NCI-H2029 treated with DMSO at 0.1 percent for 48 hours (cell line): ENCODE results near the gene CTDSP1.

Experiments
- DNase-seq: peaks from one replicate; lab custom pipeline; 2025; lab: John Stamatoyannopoulos, UW

The CTDSP1 gene, protein sequence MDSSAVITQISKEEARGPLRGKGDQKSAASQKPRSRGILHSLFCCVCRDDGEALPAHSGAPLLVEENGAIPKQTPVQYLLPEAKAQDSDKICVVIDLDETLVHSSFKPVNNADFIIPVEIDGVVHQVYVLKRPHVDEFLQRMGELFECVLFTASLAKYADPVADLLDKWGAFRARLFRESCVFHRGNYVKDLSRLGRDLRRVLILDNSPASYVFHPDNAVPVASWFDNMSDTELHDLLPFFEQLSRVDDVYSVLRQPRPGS

GRCh38 chr2:218399391-218400166 is at the start of gene CTDSP1:
Gene CTDSP1, plus strand, starts transcription at chr2:218399868. Its CDS starts 223 bp downstream, at chr2:218400091.
- DNase-seq: peak; percentile 60

GRCh38 chr2:218354045-218354444 is 45.6 kb upstream of the CTDSP1 start:
- no peak for DNase-seq

DNA sequence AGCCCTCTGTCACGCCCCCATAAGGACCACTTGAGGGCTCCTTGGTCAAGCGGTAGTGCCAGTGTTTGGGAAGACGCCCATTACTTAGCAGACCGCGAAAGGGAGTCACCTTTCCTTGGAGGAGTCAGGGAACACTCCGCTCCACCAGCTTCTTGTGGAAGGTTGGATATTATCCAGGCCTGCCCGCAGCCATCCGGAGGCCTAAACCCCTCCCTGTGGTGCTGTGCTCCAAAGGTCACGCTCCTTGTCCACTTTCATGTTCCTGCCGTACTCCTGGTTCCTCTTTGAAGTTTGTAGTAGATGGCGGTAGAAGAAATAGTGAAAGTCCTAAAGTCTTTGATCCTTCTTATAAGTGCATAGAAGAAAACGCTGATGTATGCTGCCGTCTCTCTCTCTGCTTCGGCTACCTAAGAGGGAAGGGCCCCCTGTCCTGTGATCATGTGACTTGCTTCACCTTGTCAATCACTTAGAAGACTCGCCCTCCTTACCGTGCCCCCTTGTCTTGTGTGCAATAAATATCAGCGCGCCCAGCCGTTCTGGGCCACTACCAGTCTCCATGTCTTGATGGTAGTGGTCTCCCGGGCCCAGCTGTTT is 44.7 kb upstream of the CTDSP1 start:
- DNase-seq: no peak

GRCh38 chr2:218357236-218358177 is 42.2 kb upstream of the CTDSP1 start:
- no peak for DNase-seq

- no peak for DNase-seq
These were observed 39.2 kb upstream of the CTDSP1 start for GRCh38 chr2:218360453-218360852.

DNA sequence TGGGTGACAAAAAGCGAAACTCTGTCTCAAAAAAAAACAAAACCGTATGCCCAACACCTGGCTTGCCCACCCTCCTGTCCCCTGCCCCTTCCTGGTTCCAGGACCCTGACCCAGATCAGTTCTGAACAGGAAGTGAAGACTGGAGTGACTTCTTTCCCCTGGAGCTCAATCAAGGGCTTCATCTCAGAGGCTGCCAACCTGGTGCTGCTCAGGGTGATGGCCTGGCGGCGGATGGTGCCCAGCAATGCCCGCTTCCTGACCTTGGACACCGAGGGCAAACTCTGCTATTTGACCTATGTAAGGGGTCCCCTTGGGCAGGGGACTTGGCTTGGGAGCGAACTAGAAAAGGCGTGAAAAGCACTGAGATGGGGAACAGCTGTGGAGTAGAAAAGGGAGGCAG is 37.1 kb upstream of the CTDSP1 start:
- DNase-seq: no peak

DNA sequence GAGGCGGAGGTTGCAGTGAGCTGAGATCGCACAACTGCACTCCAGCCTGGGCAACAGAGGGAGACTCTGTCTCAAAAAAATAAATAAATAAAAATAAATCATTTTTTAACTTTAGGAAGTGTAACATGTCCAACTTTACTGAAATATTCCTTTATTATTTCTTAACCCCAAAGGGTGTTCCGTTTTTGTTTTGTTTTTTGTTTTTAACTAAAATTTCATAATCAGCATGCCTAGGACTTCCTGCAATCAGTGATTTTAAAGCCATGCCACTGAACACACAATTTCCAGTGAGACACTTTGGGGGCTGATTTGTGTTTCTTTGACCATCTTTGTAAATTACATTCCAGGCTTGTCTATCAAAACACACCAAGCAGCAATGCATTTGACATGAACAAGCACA is 35.9 kb upstream of the CTDSP1 start:
- no peak for DNase-seq

DNA sequence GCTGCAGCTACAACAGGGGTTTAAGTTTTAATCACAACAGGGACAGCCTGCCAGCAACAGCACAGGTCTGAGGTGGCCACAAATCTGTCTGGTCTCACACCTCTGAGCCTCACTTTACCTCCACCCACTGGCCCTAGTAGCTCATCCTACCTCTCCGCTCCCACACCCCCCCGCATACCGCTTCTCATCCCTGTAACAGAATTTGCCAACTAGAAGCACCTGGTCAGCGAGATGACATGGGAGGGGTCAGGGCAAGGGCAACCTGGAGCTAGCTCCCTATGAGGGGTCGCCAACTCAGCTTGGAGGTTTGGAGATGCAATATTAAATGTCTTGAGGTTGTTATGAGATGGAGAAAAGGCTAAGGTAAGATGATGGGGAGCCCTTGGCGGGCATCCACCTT is 35.5 kb upstream of the CTDSP1 start:
- DNase-seq: no peak

DNA sequence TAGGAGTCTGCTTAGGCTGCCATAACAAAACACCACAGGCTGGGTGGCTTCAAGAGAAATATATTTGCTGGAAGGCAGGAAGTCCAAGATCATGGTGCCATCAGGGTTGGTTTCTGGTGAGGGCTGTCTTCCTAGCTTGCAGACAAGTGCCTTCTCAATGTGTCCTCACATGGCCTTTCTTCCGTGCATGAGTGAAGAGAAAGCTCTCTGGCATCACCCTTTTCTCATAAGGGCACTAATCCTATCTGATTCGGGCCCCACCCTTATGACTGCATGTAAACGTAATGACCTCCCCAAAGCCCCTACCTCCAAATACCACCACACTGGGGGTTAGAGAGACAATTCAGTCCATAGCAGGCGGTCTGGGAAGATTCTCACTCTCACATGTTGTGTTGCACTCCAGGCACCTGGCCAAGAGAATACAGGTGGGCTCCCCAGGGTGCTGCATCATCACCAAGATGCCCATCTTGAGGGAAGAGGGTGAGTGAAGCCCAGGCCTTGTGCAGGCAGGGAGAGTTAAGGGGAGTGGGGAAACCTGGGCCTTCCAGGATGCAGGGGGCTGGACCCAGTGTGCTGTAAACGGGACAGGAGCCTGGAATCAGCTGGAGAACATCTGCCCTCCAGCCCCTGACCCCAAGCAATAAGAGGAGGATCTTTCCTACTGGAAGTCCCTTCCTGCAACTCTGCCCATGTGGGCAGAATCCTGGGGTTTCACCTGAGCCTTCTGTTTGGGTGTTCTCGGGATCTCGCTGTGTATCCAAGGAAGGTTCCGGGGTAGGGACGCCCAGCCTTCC is 32.9 kb upstream of the CTDSP1 start:
- no peak for DNase-seq

DNA sequence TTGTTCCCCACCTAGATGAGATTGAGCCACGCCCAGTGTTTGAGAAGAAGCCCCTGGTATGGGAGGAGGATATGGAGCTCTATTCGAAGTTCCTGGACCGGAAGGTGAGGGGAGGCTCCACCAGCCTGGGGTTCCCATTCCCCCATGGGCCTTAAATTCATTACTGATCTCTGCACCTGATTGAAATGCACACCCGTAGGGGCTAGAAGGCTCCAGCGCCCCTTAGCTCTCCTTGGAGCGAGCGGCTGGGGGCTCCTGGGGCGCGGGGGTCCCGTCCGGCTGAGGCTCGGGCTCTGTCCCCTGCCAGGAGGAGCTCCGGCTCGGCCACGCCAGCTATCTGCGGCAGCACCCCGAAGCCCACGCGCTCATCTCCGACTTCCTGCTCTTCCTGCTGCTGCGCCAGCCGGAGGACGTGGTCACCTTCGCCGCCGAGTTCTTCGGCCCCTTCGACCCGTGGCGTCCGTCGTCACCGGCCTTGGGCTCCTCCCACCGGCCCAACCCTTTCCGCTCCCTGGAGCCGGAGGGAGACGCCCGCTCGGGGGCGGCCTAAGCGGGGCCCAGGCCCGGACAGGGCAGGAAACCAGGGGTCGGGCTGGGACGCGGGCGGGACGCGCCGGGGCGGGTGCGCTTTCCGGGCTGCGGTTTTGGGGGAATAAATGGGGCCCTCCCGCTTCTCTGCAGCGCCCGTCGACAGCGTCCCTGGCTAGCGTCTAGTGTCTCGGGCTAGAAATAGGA is 32.1 kb upstream of the CTDSP1 start:
- DNase-seq: no peak

DNA sequence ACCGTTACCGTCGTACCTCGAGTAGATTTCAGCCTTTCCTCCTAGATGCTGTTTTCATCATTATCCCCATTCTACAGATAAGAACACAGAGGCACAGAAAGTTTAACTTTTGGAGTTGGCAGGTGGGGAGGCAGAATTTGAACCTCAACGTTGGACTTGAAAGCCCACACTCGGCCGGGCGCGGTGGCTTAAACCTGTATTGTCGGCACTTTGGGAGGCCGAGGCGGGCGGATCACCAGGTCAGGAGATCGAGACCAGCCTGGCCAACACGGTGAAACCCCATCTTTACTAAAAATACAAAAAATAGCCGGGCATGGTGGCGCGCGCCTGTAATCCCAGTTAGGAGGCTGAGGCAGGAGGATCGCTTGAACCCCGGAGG is 31.5 kb upstream of the CTDSP1 start:
- no peak for DNase-seq

DNA sequence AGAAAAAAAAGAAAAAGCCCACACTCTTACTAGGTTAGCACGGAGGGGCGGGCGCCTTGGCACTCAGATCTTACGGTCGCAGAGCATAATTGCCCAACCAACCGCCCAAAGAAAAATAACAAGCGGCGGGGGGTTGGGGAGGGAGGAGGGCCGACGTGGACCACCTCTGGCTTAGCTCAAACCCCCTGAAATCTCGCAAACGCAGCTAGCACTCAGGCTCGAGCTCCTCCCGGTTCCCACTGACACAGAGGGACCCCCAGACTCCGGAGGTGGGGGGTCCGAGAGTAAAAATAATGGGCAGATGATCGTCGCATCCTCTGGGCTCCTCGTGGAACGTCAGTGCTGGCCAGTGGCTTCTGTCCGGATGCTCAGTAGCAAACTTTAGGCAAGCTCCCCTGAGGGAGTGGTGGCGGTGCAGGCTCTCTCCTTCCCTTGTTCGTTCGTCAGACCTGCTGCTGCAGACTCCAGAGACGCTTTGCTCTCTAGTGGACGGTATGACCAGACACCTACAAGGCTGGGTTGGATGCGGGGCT is 31.0 kb upstream of the CTDSP1 start:
- DNase-seq: no peak

DNA sequence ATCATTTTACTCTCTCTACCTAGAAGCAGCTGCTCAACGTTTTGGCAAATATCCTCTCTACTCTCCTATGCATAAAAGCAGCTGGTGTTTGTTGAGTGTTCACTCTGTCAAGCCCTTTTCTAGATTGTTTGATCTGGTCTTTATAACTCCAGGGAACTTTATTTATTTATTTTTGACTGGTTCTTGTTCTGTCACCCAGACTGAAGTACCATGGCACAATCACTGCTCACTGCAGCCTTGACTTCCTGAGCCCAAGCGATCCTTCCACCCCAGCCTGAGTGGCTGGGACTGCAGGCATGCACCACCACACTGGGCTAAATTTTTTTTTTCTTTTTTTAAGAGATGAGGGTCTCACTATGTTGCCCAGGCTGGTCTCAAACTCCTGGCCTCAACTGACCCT is 30.3 kb upstream of the CTDSP1 start:
- DNase-seq: peak; percentile 89

GRCh38 chr2:218370410-218371063 is 29.1 kb upstream of the CTDSP1 start:
- no peak for DNase-seq

DNA sequence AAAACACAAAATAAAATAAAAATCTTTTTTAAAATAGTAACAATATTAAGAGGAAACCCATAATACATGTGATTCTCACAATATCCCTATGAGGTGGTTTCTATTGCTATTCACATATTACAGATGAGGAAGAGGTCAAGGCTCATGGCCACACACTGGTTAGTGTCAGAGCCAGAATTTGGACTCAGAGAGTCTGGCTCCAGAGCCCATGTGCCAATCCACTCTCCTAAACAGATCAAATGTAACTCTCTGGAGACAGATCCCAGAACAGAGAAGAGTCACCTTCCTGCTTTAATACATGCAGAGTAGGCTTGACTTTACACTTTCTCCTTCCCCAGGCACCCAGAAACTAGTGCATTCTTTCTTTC is 27.7 kb upstream of the CTDSP1 start:
- no peak for DNase-seq

GRCh38 chr2:218374795-218375194 is 24.9 kb upstream of the CTDSP1 start:
- no peak for DNase-seq

GRCh38 chr2:218375212-218375611 is 24.5 kb upstream of the CTDSP1 start:
- no peak for DNase-seq

- no peak for DNase-seq
These were observed 21.6 kb upstream of the CTDSP1 start for GRCh38 chr2:218378053-218378452.

- no peak for DNase-seq
These were observed 17.7 kb upstream of the CTDSP1 start, which contains the start of gene SLC11A1 for GRCh38 chr2:218381916-218382366. Gene SLC11A1, plus strand, starts transcription at chr2:218382273. Its CDS starts 96 bp downstream, at chr2:218382369.

DNA sequence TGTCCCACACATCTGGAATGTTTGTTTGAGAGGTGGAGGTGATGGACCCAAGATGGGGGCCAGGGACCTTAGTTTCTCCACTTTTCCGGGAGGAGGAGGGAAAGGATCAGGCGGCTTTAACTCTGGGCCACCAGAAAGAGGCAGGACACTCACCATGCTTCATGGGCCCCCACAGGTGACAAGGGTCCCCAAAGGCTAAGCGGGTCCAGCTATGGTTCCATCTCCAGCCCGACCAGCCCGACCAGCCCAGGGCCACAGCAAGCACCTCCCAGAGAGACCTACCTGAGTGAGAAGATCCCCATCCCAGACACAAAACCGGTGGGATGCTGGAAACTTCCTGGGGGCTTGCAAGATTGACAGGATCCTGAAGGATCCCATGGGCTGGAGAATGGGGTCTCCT is 16.9 kb upstream of the CTDSP1 start:
- DNase-seq: no peak
